ENCODE data around the gene SPSB3.

The SPSB3 gene

DNA sequence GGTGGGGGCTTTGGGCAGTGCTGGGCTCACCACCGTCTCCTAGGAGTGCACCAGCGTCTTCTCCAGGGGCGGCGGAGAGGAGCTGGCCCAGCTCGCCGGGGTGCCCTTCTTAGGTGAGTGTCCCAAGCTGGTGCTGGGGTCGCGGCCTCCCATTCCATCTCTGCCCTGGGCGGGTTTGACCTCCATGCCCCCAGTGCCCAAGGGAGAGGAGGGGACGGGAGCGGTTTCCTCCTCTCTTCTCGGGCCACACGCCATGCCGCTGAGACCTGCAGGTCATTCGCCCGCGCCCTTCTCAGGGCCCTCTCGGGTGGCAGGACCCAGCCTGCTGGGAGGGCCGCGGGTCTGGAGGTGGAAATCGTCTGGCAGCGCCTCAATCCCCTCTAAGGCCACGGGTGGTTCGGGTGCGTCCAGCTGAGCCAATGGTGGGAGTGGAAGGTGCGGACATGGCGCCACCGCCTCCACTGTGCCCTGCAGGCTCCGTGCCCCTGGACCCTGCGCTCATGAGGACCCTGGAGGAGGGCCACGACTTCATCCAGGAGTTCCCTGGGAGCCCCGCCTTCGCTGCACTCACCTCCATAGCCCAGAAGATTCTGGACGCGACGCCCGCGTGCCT, 5.8 kb upstream of the SPSB3 start:
- DNase-seq: no peak

DNA sequence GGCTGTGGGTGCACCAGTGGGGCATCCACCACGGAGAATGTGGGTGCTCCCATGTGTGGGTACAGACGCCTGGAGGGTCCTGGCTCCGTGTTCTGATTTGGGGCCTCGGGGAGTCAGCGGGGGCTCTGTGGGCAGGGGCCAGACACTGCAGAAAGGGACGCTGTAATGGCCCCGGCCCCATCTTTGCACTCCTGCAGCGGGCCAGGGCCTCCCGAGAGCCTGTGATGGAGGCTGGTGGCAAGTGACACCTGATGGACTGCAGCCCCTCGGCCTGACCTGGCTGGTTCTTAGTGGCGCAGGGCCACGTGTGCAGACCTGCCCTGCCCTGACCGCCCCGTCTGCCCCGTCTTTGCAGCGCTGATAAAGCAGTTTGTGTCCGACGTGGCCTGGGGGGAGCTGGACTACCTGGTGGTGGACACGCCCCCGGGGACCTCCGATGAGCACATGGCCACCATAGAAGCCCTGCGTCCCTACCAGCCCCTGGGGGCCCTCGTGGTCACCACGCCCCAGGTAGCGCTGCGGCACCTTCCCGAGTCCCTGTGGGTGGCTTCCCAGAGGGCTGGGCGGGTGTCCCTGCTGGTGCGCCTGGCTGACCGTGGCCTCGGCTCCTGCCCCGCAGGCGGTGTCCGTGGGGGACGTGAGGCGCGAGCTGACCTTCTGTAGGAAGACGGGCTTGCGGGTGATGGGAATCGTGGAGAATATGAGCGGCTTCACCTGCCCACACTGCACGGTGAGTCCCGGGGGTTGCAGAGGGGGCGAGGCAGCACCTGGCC, 5.1 kb upstream of the SPSB3 start:
- no peak for DNase-seq

DNA sequence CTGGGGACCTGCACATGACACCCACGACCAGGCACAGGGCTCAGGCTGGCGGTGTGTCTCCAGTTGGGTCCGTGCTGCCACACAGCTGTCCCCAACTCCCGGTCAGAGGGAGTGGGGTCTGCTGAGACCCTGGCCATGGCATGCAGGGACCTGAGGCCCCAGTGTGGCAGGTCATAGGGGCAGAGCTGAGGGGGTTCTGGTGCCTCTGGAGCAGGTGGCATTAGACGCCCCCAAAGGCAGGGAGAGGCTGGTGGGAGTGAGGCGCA, 4.6 kb upstream of the SPSB3 start:
- DNase-seq: no peak

DNA sequence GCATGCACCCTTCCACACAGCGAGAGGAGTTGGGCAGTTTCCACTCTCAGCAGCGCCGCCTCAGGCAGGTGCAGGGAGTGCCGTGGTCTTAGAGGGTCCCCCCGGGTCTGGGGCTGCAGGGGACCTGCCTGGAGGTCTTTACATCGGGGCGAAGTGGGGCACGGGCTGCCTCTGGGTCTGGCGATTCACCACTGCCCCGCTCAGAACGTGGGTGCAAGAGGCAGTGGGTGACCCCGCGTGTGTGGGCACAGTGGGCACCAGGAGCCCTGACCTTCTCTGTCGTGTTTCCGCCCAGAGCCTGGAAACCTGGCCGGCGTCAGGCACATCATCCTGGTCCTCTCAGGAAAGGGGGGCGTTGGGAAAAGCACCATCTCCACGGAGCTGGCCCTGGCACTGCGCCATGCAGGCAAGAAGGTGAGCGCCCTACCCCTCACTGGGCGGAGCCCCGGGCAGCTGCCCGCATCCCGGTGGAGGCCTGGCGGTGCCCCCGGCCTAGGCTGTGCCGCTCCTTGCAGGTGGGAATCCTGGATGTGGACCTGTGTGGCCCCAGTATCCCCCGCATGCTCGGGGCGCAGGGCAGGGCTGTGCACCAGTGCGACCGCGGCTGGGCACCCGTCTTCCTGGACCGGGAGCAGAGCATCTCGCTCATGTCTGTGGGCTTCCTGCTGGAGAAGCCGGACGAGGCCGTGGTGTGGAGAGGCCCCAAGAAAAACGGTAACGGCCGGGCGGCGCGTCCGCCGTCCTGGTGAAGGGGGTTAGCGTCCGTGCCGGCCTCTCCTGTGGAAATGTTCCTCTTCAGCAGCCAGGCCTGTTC, 4.1 kb upstream of the SPSB3 start:
- no peak for DNase-seq

DNA sequence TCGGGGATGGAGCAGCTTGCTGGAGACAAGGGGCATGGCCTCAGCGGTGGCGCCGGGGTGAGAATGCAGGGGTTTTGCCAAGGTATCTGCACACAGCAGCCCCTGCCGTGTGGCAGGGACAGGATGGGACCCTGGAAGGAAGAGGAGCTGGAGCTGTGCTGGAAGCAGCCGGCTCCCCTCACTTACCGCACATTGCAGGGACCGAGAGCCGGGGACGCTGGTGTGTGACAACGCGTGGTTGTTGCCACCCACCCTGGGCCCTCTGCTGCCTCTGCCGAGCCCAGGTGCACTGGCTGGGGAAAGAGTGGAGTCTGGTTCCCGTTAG, 3.4 kb upstream of the SPSB3 start:
- DNase-seq: no peak

DNA sequence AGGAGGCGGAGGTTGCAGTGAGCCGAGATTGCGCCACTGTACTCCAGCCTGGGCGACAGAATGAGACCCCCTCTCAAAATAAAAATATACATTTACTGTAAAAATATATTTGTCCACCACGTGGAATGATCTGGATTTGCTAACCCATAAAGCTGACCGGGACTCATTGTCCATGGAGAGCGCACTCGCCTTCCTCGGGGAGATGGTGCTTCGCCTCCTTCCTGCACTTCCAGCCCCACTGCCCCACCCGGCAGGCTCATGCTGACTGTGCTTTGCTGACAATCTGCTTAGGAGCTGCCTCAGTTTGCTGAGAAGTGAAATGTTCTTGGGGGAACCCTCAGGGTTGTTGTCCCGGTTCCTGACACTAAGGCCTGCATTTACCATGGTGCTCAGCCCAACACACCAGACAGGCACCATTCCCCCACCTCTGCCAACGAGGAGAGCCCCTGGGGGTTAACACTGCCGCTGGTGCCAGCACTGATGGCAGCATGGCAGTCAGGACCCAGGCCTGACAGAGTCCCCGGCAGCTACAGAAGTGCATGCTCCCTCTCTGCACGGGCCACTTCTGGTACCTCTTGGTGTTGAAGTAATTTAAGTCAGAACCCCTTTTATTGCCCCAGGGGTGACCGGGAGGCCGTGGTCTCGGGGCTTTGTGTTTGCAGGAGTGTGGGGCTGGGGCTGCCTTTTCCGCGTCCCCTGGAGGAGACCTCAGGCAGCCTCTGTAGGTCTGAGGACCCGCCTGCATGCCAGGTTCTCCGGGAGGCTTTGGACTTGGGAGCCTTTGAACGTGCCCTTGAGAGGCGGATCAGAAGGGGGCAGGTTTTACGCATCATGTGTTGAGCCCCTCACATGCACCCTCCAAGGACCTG, 2.8 kb upstream of the SPSB3 start:
- no peak for DNase-seq

DNA sequence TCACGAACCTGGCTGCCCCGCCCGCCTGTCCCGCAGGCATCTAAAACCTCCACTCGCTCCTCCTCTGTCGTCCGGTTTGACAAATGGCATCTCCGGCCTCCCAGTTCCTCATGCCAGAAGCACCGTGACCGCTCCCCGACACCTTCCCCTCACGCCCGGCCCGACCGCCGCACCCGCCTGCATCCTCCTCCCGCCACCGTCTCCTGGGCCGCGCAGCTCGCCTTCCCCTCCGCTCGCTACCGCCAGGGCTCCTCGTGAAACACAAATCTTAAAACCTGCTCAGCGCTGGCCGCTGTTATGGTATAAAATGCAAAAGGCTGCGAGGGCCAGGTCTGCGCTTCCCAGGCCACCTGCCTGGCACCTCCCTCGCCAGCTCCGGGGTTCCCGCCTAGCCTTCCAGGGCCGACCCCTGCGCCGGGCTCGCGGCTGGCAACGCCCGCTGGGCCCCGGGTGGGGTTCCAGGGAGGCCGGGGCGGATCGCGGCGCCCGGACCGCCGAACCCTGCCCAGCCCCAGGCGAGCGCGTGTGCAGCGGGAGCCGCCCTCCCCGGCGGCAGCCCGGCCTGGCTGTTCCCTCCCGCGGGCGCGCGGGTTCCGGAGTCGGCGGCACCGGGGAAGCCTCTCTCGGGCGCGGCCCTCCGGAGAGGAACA, 488 bp downstream of the SPSB3 start:
- peak; percentile 28 for DNase-seq

DNA sequence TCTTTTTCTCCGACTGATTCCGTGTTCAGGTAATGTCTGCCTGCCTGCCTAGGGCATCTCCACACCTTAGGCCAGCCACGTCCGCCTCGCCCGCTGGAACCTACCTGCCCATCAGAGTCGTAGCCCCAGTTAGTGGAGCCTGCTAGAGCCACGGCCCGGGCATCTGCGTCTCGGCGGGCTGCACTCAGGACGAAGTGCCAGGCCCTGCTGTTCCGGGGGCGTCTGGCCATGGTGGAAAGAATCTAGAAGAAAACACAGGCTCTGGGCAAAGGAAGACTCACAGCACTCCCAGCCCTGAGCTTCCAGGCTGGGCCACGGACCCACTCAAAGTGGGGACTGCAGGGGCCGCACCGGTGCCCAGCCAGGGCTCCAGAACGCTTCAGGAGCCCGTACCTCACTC, 1.1 kb downstream of the SPSB3 start:
- DNase-seq: no peak

DNA sequence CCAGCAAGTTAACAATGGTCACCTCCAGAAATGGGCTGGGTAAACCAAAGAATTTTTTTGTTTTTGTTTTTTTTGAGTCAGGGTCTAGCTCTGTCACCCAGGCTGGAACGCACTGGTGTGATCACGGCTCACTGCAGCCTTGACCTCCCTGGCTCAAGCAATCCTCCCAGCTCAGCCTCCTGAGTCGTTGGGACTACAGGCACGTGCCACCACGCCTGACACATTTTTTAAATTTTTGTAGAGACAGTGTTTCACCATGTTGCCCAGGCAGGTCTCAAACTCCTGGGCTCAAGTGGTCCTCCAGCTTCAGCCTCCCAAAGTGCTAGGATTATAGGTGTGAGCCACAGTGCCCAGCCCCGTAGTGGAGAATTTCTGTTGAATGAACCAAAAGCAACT, 1.7 kb downstream of the SPSB3 start:
- DNase-seq: no peak

DNA sequence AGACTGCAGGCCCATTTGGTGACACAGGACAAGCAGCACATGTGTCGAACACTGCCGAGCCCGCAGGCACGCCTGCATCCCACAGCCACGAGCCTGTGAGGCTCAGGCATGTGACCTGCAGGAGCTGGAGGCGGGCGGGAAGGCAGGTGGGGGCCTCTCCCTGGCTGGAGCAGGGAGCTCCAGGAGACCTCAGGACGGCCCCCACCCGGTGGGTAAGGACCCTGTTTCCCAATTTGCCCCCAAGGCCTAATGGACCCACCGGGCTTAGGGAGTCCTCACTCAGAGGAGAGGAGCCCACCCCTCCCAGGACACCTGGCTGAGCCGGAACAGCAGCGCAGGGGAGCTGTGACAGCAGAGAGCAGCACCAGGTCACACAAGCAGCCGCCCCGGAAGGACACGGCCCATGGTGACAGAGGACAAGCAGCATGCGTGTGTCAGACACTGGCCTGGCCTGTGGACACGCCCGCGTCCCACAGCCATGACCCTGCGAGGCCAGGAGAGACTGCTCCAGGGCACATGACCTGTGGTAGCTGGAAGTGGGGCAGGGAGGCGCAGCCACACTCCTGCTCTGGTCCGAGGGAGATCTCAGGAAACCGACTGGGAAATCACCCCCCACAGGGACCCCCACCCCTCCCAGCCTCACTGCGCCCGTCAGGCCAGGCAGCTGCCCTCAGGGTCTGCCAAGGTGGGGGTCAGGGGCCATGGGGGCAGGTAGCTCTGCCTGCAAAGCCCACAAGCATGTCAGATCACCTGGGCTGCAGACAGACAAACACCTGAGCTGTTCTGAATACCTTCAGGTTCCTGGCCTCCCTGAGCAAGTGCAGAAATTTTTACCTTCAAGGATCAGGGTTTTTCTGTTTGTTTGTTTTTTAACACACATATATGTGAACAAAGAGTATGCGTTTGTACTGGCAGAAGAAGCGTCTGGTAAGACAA, 2.4 kb downstream of the SPSB3 start:
- DNase-seq: no peak

DNA sequence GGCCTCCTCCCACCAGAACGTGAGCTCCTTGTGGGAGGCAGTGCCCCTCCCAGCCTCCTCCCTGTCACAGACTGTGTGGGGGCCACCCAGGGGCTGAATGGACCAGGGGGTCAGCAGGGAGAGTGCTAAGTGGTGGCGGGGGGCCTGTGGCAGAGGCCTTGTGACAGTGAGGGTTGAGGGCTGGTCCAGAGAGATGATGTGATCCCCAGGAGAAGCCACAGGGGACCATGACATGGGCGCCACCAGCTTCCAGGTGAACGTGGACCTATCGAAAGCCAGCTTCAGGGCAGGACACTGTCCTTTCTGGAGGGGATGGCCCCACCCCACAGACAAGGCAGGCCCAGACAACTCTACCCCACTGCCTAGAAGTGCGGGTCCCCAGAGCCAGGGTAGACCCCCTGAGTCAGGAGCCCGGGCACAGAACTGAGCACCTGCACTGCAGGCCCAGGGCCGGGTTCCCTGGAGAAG, 3.1 kb downstream of the SPSB3 start:
- no peak for DNase-seq

DNA sequence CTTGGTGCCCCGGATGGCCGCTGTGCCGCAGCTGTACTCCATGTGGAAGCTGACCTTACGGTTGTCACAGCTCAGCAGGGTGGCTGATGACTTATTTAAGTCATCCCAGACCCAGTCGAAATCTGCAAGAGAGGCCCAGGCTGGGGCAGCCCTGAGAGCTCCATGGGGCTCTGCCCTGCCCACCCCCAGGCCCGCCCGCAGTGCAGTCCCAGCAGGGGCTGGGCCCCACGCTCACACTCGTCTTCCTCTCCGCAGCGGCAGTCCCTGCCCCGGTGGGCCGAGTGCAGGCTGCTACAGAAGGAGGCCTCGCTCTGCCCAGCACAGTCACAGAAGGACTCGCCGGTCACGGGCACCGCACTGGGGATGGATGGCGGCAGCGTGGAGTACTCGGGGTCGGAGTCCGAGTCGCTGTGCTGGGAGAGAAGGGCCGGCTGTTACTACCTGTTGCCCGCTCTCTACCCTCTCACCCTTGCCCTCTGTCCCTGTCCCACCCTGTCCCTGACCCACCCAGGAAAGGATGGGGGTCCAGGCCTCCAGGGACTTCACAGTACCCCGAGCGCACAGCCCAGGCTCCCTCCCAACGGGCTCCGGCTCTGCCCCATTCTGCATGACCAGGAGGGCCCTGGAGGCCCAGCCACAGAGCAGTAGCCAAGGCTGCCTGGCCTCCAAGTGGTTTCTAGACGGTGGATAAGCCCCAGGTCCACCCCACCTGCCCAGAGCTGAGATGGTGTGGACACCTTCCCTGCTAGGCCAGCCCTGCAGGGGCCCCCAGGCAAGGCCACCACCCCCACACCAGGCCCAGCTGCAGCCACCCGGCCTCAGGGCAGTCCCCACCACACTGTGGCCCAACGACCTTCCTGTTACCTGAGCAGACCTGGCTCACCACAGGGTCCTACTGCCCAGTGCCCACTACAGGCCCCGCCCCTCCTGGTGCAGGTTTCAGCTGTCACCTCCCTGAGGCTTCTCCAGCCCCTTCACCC, 3.9 kb downstream of the SPSB3 start:
- no peak for DNase-seq

DNA sequence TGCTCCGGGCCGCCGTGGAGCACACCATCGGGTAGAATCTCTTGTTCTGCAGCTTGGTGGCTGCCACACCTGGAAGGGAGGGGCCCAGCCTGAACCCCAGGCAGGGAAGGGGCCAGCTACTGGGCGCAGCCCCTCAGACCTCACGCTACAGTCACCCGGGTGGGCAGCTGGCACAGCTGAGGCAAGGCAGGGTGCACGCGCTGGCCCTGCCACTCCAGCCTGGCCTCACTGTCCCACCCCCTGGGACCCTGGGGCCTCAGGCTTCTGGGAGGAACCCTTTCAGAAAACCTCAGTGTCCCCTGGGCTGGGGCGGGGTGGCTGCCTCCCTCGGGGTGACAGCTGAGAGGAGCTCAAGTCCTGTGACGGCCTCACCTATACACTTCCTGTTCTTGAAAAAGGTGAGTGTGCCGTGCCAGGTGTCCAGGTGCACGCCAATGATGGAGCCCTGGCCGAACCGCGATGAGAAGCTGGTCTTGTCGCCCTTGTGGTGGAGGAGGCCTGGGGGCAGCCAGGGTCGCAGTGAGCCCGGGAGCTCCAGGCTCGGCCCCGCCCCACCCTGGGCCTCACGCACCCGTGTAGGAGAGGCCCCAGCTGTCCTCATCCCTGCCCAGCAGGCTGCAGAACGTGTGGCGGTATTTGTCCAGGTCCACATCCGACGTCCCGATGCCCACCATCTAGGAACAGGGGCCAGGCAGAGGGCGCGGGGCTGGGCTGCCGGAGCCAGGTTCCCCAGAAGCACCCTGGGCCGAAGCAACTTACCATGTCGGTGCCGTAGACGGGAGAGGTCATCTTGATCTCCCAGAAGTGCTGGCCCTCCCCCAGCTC, 4.8 kb downstream of the SPSB3 start:
- no peak for DNase-seq

DNA sequence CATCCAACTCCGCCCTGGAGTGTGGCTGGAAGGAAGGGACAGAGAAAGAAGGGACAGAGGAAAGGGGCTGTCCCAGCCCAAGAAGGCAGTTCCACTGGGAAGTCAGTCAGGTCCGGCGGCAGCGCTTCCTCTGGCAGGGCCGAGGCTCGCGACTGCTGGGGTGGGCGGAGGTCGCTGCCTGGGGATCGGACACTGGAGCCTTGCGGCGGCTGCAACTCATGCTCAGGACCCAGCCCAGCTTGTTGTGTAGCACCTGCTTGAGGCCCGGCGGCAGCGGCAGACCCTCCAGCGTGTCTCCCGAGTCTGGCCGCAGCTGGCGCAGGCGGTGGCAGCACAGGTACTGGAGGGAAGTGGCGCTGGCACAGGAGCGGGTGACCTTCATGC, 5.4 kb downstream of the SPSB3 start:
- no peak for DNase-seq

DNA sequence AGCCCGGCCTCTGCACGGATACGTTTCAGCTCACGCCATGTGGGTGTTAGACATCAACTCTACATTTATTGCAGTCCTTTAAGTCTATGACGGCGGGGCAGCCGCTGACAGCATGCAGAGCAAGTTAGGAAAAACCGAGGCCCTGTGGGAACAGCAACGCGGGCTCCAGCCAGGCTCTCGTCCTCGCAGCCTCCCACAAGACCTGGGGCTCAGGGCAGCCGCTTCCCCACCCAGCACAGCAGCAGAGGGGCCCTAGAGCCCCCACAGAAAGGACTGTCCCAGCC, 5.8 kb downstream of the SPSB3 start:
- DNase-seq: no peak

DNA sequence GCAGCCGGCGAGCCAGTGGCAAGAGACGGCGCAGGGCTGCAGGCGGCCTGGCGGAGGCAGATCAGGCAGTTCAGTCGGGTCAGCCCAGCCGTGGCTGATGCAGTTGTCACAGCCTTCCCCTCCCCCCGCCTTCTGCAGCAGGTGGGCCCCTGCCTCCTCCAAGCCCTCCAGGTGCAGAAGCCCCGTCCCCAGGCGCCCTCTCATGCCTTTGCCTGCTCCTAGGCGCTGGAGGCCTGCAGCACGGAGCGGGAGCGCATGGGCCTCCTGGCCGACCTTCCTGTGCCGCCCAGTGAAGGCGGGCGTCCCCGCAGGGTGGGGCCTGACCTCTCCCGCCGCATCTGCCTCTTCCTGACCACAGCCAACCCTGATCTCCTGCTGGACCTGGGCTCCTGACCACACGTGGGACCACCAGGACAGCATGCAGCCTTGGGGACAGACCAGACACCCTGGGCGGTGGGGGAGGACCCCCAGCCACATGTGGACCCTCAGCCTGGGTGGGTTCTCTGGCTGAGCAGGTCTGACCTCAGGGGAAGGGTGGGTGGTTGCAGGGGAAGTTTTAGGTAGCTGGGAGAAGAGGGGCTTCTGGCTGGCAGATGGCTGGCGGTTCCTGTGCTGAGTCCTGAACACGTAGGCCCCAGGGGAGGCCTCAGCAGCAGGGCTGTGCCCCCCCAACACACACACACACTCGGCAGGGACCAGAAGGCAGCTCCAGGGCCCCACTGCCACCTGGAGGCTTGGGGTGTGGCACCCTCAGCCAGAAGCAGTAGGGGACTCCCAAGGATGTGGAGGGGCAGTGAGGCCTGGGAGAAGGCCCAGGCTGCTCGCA, 6.3 kb downstream of the SPSB3 start:
- DNase-seq: no peak

DNA sequence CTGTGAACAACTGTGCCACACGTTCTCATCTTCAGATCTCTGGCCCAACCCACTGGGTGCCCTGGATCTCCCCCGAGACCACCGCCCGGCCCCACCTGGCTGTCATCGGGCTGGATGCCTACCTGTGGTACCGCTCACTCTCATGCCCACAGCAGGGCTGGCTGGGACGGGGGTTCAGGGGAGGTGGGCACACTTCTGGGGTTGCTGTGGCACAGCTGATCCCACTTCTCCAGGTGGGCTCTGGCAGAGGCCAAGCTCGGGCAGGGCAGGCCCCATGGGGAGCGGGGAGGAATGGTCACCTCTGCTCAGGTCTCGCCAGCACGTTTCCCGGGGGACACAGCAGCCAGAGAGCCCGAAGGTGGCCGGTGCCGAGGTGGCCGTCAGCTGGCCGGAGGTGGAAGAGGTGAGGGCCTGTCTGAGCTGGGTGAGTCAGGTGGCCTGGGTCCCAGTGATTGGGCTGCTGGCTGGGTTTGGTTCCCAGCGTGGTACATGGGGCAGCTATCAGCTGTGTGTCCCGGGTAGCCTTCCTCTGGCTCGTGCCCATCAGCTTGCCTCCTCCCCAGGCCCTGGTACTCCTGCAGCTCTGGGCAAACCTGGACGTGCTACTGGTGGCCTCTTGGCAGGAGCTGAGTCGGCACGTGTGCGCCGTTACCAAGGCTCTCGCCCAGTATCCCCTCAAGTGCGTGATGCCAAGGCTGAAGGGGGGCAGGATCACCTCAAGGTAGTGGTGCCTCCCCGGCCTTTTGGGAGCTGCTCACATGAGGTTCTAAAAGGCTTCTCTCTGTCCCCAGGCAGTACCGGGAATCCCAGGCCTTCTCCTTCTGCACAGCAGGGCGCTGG, 7.1 kb downstream of the SPSB3 start:
- DNase-seq: no peak

DNA sequence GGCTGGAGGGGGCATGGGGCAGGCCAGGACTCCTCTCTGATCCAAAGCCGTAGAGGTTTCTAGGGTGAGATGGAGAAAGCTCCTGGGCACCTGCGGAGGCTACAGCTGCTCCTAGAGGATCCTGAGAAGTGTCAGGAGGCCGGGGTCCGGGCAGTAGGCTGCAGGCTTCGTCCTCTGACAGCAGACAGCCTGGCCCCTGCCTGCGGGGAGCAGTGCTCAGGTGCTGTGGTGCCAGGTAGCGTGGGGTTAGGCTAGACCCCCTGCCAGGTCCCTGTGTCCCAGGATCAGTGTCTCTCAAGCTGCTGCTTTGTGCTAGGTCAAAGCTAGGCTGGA, 8.0 kb downstream of the SPSB3 start:
- DNase-seq: no peak

Data from CD4-positive, alpha-beta T cell treated with Interleukin-21 for 1 hour (primary cell).